BE2C (cell line): Measurements from ENCODE around the gene SECTM1.

Experiments
- DNase-seq: peaks from one replicate; pipeline ENCODE4 v3.0.0-alpha.2; 2020
- H3K27me3 ChIP-seq: fragments of 250-450 bp; sonication (Bioruptor Pico); 2 replicates; pipeline ENCODE4 v1.5.1; 2020; ENCODE audit warnings: mild to moderate bottlenecking
- H3K36me3 ChIP-seq: fragments of 250-450 bp; sonication (Bioruptor Pico); 2 replicates; pipeline ENCODE4 v1.5.1; 2020; ENCODE audit warnings: mild to moderate bottlenecking
- H3K4me1 ChIP-seq: fragments of 250-450 bp; sonication (Bioruptor Pico); 2 replicates; pipeline ENCODE4 v1.5.1; 2020
- H3K4me3 ChIP-seq: 2 replicates; pipeline ENCODE4 v1.5.1; 2011; ENCODE audit warnings: low read depth, low read length
- H3K9me3 ChIP-seq: fragments of 250-450 bp; sonication (Bioruptor Pico); 2 replicates; pipeline ENCODE4 v1.5.1; 2020
- TF ChIP-seq, protein P1 (sequence below): IDR thresholded peaks from 2 replicates; pipeline ENCODE4 v1.5.1; 2012; ENCODE audit warnings: mild to moderate bottlenecking, low read depth, low read length

SECTM1 gene

DNA sequence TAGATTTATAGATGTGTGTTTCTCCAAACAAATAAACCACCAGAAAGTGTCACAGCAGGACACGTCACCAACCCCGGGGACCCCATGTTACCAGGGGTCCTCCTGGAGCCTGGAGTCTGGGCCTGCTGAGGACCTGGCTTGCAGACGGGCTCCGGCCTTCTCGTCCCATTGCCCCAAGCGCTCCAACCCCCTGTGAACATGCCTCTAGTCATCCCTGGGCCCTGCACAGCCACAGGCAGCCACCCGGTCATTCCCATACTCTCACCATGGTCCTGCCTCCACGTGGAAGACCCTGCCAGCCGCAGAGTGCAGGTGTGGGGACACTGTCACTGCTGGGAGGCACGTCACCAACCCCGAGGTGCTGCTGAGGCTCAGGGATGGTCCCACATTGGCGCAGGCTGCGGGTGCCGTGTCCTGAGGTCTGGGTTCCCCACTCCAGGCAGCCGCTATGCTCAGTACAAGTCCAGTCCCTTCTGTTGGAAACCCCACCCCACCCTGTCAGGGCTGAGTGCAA lies 4.5 kb downstream of the SECTM1 start:
- peaks cover 10% of the 10 kb centered on the region for H3K27me3 ChIP-seq
- H3K4me3 ChIP-seq: no peak overlapping the region
- TF ChIP-seq, protein P1, sequence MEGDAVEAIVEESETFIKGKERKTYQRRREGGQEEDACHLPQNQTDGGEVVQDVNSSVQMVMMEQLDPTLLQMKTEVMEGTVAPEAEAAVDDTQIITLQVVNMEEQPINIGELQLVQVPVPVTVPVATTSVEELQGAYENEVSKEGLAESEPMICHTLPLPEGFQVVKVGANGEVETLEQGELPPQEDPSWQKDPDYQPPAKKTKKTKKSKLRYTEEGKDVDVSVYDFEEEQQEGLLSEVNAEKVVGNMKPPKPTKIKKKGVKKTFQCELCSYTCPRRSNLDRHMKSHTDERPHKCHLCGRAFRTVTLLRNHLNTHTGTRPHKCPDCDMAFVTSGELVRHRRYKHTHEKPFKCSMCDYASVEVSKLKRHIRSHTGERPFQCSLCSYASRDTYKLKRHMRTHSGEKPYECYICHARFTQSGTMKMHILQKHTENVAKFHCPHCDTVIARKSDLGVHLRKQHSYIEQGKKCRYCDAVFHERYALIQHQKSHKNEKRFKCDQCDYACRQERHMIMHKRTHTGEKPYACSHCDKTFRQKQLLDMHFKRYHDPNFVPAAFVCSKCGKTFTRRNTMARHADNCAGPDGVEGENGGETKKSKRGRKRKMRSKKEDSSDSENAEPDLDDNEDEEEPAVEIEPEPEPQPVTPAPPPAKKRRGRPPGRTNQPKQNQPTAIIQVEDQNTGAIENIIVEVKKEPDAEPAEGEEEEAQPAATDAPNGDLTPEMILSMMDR: no peak
- H3K36me3 ChIP-seq: no peaks in the 10 kb centered on the region
- peaks cover 48% of the 10 kb centered on the region for H3K4me1 ChIP-seq
- no peaks in the 10 kb centered on the region for H3K9me3 ChIP-seq
- no peak for DNase-seq

DNA sequence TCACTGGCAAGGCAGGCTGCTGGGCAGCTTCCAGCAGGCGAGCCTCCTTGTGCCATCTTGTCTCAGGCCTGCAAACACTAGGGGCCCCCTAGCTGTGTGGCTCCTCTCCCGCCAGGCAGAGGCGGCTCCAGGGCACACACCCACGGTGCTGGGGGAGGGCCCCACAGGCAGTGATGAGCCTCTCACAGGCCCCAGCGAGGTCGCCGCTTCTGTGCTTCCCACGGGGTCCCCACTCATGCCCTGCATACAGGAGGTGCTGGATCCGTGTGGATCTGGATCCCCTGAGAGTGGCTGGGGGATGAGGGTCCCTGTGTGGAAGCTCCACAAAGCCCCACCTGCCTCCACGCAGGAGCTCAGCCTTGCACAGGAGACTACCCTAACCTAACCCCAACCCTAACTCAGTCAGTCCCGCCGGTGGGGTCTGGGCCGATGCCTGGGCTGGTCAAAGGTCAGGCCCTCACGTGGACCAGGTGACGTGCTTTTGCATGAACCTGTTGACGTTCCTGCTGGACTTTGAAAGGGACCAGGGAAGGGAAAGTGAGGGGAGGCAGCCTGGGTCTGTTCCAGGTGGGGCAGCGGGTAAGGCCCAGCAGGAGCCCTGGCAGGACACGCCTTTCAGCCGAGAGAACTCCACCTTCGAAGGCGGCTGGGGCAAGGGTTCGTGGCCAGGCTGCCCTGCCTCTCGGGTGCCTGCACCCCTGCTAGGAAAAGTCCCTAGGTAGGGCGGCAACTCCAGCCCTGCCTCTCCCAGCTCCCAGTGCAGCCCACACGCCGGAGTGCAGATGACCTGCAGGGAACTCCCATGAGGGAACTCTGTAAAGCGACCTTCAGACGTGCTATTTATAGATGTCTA lies 5.2 kb downstream of the SECTM1 start:
- Histone ChIP-seq H3K27me3 (peaks cover 10% of the 10 kb centered on the region), H3K4me3 (no peak overlapping the region), H3K36me3 (no peaks in the 10 kb centered on the region), H3K9me3 (no peaks in the 10 kb centered on the region), H3K4me1 (peaks cover 48% of the 10 kb centered on the region)
- TF ChIP-seq, protein P1: no peak
- DNase-seq: peak; percentile 32

DNA sequence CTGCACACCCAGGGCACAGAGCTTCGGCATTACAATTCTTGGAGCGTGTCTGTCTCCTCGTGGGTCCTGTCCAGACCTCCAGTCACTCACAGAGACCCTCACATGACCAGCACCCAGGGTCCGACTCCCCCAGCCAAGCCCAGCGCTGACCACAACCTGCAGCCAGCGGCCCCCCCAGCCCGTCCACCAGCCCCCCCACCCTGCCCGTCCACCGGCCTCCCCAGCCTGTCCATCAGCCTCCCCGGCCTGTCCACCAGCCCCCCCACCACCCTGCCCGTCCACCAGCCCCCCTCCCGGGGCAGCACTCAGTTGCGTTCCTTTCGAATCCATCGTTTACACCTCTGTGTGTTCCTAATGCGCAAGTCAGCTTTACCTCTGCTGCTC lies 5.8 kb downstream of the SECTM1 start:
- no peaks in the 10 kb centered on the region for H3K9me3 ChIP-seq
- no peak for DNase-seq
- H3K4me3 ChIP-seq: no peak overlapping the region
- no peaks in the 10 kb centered on the region for H3K36me3 ChIP-seq
- H3K4me1 ChIP-seq: peaks cover 42% of the 10 kb centered on the region
- H3K27me3 ChIP-seq: peaks cover 4% of the 10 kb centered on the region
- TF ChIP-seq, protein P1: no peak

DNA sequence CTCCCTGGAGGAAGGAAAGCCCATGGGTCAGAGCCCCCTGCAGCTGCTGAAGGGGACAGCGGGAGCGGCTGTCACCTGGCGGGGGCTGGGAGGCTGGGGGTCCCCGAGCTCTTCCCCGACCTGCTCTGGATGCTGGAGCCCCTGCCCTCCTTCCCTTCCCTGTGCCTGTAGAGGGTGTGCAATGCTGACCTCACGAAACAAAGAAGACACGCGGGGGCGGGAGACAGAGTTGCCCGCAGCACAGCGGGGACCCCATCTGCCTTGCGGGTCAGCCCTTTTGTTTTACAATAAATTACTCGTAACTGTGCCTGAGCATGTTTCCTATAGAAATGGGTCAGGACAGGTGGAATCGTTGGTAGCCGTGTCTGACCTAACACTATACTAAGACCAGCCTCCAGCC lies 6.3 kb downstream of the SECTM1 start:
- Histone ChIP-seq H3K36me3 (no peaks in the 10 kb centered on the region), H3K4me1 (peaks cover 38% of the 10 kb centered on the region), H3K27me3 (no peaks in the 10 kb centered on the region; the same call in none of the 2 replicates), H3K4me3 (no peak overlapping the region), H3K9me3 (no peaks in the 10 kb centered on the region)
- no peak for DNase-seq
- TF ChIP-seq, protein P1: no peak

DNA sequence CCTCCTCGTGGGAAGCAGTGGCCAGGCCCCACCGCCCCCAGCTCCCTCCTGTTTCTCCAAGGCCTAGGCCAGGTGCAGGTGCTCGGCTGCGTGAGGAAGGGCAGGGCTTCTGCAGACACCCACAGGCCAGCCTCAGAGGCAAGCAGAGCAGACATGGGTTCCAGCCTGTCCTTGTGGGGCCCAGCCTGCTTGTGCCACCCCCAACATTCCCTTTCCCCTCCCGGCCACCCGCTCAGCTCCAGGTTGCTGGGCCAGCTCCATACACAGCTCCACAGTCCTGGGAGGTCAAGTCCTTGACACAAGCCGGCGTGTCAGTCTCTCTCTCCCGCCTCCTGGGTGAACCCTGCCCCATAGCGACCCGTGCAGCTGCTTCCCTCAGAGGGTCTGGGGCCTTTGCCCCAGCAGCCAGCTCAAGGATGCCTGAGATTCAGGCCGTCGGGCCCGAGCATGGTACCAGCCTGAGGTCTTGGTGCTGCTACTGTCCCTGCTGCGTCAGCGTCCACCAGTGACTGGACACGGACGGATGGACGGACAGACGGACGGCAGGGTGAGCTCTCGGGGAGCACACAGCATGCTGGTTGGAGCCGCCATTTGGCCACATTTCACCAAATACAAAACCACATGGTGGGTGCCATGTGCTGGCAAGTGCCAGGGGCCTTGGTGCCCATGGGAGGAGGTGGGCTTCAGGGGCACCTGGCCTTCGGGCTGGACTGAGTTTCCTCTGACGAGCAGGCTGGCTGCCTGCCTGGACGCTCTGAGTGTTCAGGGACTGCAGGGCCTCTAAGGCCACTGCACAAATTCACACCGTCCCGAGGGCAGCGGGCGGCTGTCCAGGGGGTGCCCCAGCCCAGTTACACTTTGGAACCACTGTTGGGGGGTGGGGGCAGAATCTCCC lies 8.0 kb downstream of the SECTM1 start:
- TF ChIP-seq, protein P1: no peak
- H3K27me3 ChIP-seq: no peaks in the 10 kb centered on the region
- no peak overlapping the region for H3K4me3 ChIP-seq
- DNase-seq: no peak
- peaks cover 24% of the 10 kb centered on the region for H3K4me1 ChIP-seq
- H3K36me3 ChIP-seq: no peaks in the 10 kb centered on the region
- H3K9me3 ChIP-seq: no peaks in the 10 kb centered on the region
